H1 (cell line): Measurements from ENCODE around the gene ASIC1. TPM values are rescaled to one million over a fixed set of nuclear protein-coding genes. Genes with fewer than 3 reads are reported as not detected.

Source experiments
- BACH1 ChIP-seq: IDR thresholded peaks from 2 replicates; pipeline ENCODE4 v1.6.1; 2012; ENCODE audit warnings: low read length, improper control_type of control experiment
- BCL11A ChIP-seq, 2 experiments: IDR thresholded peaks; one replicate each; pipeline ENCODE4 v1.6.1; 2011; ENCODE audit warnings: low read depth in 2 of 2, low read length in 2 of 2, mild to moderate bottlenecking in 2 of 2
- CBX5 ChIP-seq: fragments of 300-800, 300-1000 bp; sonication (generic); IDR thresholded peaks from 2 replicates; pipeline ENCODE4 v1.7.1; 2016; ENCODE audit warnings: antibody characterized with exemption, low read length, low read depth
- CHD1 ChIP-seq: IDR thresholded peaks from 2 replicates; pipeline ENCODE4 v1.6.1; 2012; ENCODE audit warnings: low read depth, low read length, improper control_type of control experiment
- EZH2 ChIP-seq: fragments of 200-600 bp; sonication (generic); IDR thresholded peaks from 2 replicates; pipeline ENCODE4 v1.7.1; 2012; ENCODE audit warnings: low read depth, mild to moderate bottlenecking, moderate library complexity, low read length, inconsistent platforms; ENCODE audit not compliant: severe bottlenecking
- HDAC6 ChIP-seq: IDR thresholded peaks from one replicate; pipeline ENCODE4 v1.7.1; 2012; ENCODE audit warnings: low read depth, mild to moderate bottlenecking, inconsistent platforms, low read length, moderate library complexity
- KDM1A ChIP-seq: fragments of 200-600, 300-600 bp; sonication (generic); IDR thresholded peaks from 2 replicates; pipeline ENCODE4 v1.7.1; 2016; ENCODE audit warnings: mild to moderate bottlenecking, low read length, borderline replicate concordance
- MAFK ChIP-seq: IDR thresholded peaks from 2 replicates; pipeline ENCODE4 v1.6.1; 2012; ENCODE audit warnings: low read depth, mild to moderate bottlenecking, improper control_type of control experiment, low read length
- PHF8 ChIP-seq: fragments of 200-600 bp; sonication (generic); conservative IDR thresholded peaks from 2 replicates; pipeline ENCODE4 v1.7.1; 2012; ENCODE audit warnings: low read depth, mild to moderate bottlenecking, inconsistent platforms, low read length, moderate library complexity
- POLR2A ChIP-seq, 2 experiments: IDR thresholded peaks; 1 replicate in 1 of 2; 2 replicates in 1 of 2; pipeline ENCODE4 v1.6.1; 2011; ENCODE audit warnings: low read depth in 2 of 2, low read length in 2 of 2, mild to moderate bottlenecking in 2 of 2; ENCODE audit errors: control extremely low read depth in 1 of 2
- RNF2 ChIP-seq: fragments of 200-900, 300-1000 bp; sonication (generic); IDR thresholded peaks from 2 replicates; pipeline ENCODE4 v1.7.1; 2016; ENCODE audit warnings: borderline replicate concordance, low read depth, mild to moderate bottlenecking, antibody characterized with exemption, low read length; ENCODE audit not compliant: poor library complexity, severe bottlenecking; ENCODE audit errors: missing control alignments
- SIRT6 ChIP-seq: IDR thresholded peaks from one replicate; pipeline ENCODE4 v1.7.1; 2012; ENCODE audit warnings: low read length, inconsistent platforms
- SIX5 ChIP-seq: IDR thresholded peaks from 2 replicates; pipeline ENCODE4 v1.6.1; 2011; ENCODE audit warnings: mild to moderate bottlenecking, low read depth, low read length
- SP2 ChIP-seq: IDR thresholded peaks from 2 replicates; pipeline ENCODE4 v1.6.1; 2012; ENCODE audit warnings: mild to moderate bottlenecking, low read length, inconsistent platforms
- SRF ChIP-seq: IDR thresholded peaks from 2 replicates; pipeline ENCODE4 v1.6.1; 2011; ENCODE audit warnings: mild to moderate bottlenecking, low read depth, low read length, moderate library complexity
- TAF7 ChIP-seq: optimal IDR thresholded peaks from 2 replicates; pipeline ENCODE3; 2011; ENCODE audit warnings: low read depth, mild to moderate bottlenecking, inconsistent platforms, low read length, moderate library complexity, borderline replicate concordance
- TCF12 ChIP-seq: IDR thresholded peaks from 2 replicates; pipeline ENCODE4 v1.6.1; 2011; ENCODE audit warnings: low read depth, mild to moderate bottlenecking, low read length
- polyA plus RNA-seq, 7 experiments: library from polyadenylated mRNA; depleted of rRNA in 3 of 7; stranded (reverse) in 5 of 7; unstranded in 2 of 7; fragments of >200 nt in 5 of 7; fragments of 200-250 nt in 2 of 7; gene quantifications; 1 replicate in 5 of 7; 2 replicates in 1 of 7; 4 replicates in 1 of 7; pipeline versions ENCODE4 v1.2.1 to v1.2.3, GENCODE V29; 2011 to 2013; ENCODE audit warnings: missing spikeins in 2 of 7, mixed read lengths in 2 of 7
- total RNA-seq: library from RNA; stranded (reverse); fragmentation: NEBNext Ultra II Directional; extraction: Animal tissue kit (Norgen Biotek cat#: 25700); gene quantifications from 2 replicates; pipeline ENCODE4 v1.2.1, GENCODE V29; 2021
- TF ChIP-seq, protein P1 (sequence below): IDR thresholded peaks from 2 replicates; pipeline ENCODE4 v1.6.1; 2011; ENCODE audit warnings: low read length, improper control_type of control experiment
- TF ChIP-seq, protein P2 (sequence below), 3 experiments: IDR thresholded peaks; 1 replicate in 2 of 3; 2 replicates in 1 of 3; pipeline versions ENCODE4 v1.5.1 to v1.6.1; 2011; ENCODE audit warnings: low read length in 3 of 3, mild to moderate bottlenecking in 3 of 3, inconsistent platforms in 2 of 3, low read depth in 1 of 3, moderate library complexity in 1 of 3; ENCODE audit not compliant: insufficient read depth in 1 of 3; ENCODE audit errors: control extremely low read depth in 1 of 3

The ASIC1 gene
- total and polyA plus RNA-seq, 2 of the 8 experiments (the other 6 are each of a cell fraction or from before 2014, with no cell fraction given): 2.4 to 4.4 TPM

DNA sequence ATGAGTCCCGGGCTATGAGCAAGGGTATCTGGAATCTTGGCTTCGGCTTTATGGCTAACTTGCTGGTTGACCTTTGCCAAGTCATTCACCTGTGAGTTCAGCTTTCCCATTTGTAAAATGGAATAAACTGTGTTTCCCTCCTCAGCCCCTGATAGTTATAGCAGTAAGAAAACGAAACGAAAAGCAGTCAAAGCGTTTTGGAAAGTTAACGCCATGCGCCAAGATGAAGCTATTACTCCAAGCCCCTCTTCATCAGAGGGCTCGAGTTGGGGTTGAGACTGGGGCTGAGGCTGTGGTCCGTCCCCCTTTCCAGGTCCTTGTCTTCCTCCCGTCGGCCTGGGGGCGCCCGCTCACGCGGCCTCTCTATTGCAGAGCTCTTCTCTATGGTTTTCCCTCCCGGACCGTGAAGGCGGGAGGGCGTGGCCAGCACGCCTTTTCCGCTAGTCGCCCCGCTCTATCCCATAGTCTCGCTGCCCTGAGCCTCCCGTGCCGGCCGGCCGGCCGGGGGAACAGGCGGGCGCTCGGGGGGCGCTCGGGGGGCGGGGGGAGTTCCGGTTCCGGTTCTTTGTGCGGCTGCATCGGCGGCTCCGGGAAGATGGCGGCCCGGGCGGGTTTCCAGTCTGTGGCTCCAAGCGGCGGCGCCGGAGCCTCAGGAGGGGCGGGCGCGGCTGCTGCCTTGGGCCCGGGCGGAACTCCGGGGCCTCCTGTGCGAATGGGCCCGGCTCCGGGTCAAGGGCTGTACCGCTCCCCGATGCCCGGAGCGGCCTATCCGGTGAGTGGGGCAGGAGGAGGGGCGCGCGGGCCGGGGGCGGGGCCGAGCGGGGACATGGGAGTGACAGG, 27.6 kb downstream of the ASIC1 start, which contains the start of gene SMARCD1 (continued):
- TF ChIP-seq TAF7: peak; percentile 64
- TF ChIP-seq EZH2: no peak
- TF ChIP-seq POLR2A (IDR thresholded peaks at IDR 0.05; ENCODE audit: control extremely low read depth in 1 of 2, low read depth in 2 of 2, low read length in 2 of 2): peak; percentile 57 to 62
- no peak for TF ChIP-seq BCL11A (IDR thresholded peaks at IDR 0.05; ENCODE audit: low read depth in 2 of 2, low read length in 2 of 2)
- peak; percentile 99 for TF ChIP-seq PHF8
- TF ChIP-seq SIRT6: no peak
- TF ChIP-seq RNF2: no peak
- TF ChIP-seq TCF12: no peak
- TF ChIP-seq CBX5: no peak
- no peak for TF ChIP-seq BACH1
- TF ChIP-seq KDM1A: no peak
- no peak for TF ChIP-seq HDAC6
- TF ChIP-seq CHD1: no peak
- no peak for TF ChIP-seq SIX5
- TF ChIP-seq MAFK: no peak
- TF ChIP-seq, protein P1, sequence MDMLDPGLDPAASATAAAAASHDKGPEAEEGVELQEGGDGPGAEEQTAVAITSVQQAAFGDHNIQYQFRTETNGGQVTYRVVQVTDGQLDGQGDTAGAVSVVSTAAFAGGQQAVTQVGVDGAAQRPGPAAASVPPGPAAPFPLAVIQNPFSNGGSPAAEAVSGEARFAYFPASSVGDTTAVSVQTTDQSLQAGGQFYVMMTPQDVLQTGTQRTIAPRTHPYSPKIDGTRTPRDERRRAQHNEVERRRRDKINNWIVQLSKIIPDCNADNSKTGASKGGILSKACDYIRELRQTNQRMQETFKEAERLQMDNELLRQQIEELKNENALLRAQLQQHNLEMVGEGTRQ: no peak
- TF ChIP-seq, protein P2, sequence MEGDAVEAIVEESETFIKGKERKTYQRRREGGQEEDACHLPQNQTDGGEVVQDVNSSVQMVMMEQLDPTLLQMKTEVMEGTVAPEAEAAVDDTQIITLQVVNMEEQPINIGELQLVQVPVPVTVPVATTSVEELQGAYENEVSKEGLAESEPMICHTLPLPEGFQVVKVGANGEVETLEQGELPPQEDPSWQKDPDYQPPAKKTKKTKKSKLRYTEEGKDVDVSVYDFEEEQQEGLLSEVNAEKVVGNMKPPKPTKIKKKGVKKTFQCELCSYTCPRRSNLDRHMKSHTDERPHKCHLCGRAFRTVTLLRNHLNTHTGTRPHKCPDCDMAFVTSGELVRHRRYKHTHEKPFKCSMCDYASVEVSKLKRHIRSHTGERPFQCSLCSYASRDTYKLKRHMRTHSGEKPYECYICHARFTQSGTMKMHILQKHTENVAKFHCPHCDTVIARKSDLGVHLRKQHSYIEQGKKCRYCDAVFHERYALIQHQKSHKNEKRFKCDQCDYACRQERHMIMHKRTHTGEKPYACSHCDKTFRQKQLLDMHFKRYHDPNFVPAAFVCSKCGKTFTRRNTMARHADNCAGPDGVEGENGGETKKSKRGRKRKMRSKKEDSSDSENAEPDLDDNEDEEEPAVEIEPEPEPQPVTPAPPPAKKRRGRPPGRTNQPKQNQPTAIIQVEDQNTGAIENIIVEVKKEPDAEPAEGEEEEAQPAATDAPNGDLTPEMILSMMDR (IDR thresholded peaks at IDR 0.05; ENCODE audit: control extremely low read depth in 1 of 3, insufficient read depth in 1 of 3, low read depth in 1 of 3, low read length in 3 of 3): peak; percentile 71 to 82 (median 74)
- peak; percentile 97 for TF ChIP-seq SP2
- TF ChIP-seq SRF: 0 out of 2 replicates have a peak, but pooled peaks have one; percentile 4
